Loucy (cell line): ENCODE results near the gene FSIP1.

ENCODE experiments used
- CTCF ChIP-seq: fragments of 200-600 bp; sonication (generic); conservative IDR thresholded peaks from 2 replicates; pipeline ENCODE4 v1.5.1; 2014; ENCODE audit warnings: mild to moderate bottlenecking, antibody characterized with exemption, low read length
- EZH2phosphoT487 ChIP-seq: fragments of 200-600 bp; IDR thresholded peaks from 2 replicates; pipeline ENCODE4 v1.6.1; 2018; ENCODE audit warnings: antibody characterized with exemption, mild to moderate bottlenecking, moderate library complexity, borderline replicate concordance

- TF ChIP-seq CTCF (no peak), EZH2phosphoT487 (no peak)
Observed at GRCh38 chr15:39784638-39785037, 2.0 kb upstream of the FSIP1 start.
